ENCODE results near the gene RCN2.

Gene RCN2

GRCh38 chr15:76994971-76995945 is 63.7 kb downstream of the RCN2 start, which contains the start of gene PSTPIP1:
Gene PSTPIP1, plus strand, starts transcription at chr15:76995126. Its CDS starts 448 bp downstream, at chr15:76995574.
- TF ChIP-seq, protein P1, sequence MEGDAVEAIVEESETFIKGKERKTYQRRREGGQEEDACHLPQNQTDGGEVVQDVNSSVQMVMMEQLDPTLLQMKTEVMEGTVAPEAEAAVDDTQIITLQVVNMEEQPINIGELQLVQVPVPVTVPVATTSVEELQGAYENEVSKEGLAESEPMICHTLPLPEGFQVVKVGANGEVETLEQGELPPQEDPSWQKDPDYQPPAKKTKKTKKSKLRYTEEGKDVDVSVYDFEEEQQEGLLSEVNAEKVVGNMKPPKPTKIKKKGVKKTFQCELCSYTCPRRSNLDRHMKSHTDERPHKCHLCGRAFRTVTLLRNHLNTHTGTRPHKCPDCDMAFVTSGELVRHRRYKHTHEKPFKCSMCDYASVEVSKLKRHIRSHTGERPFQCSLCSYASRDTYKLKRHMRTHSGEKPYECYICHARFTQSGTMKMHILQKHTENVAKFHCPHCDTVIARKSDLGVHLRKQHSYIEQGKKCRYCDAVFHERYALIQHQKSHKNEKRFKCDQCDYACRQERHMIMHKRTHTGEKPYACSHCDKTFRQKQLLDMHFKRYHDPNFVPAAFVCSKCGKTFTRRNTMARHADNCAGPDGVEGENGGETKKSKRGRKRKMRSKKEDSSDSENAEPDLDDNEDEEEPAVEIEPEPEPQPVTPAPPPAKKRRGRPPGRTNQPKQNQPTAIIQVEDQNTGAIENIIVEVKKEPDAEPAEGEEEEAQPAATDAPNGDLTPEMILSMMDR (IDR thresholded peaks at IDR 0.05): no peak
- Histone ChIP-seq H3K4me3 (peak within 1 kb of the TSS; percentile 65), H3K27ac (peak within 1 kb of the TSS; percentile 28 to 82)
- no peak for DNase-seq (ENCODE audit: low spot score)

DNA sequence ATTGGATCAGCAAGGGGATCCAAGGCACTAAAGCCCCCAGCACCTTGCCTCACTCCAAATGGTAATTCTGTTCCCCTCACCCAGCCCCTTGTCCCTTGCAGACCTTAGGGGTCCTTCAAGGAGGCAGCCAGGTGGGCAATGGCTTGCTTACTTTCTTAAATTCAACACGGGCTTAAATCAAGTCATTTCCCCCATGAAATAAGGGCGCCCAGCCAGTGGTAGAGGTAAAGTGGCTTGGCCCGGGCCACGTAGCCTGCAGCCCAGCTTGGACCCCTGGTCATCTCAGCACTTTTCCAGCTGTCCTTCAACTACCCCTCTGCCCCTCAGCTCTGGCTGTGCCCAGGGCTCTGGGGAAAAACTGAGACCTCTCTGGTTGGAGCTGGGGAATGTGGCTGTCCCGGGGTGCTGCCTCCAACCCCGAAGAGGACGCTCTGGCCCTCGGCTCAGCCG is 64.6 kb downstream of the RCN2 start:
- DNase-seq (ENCODE audit: low spot score): no peak
- TF ChIP-seq, protein P1 (IDR thresholded peaks at IDR 0.05): no peak
- peak overlapping the region; percentile 28 to 82 for H3K27ac ChIP-seq
- peak overlapping the region; percentile 65 for H3K4me3 ChIP-seq

DNA sequence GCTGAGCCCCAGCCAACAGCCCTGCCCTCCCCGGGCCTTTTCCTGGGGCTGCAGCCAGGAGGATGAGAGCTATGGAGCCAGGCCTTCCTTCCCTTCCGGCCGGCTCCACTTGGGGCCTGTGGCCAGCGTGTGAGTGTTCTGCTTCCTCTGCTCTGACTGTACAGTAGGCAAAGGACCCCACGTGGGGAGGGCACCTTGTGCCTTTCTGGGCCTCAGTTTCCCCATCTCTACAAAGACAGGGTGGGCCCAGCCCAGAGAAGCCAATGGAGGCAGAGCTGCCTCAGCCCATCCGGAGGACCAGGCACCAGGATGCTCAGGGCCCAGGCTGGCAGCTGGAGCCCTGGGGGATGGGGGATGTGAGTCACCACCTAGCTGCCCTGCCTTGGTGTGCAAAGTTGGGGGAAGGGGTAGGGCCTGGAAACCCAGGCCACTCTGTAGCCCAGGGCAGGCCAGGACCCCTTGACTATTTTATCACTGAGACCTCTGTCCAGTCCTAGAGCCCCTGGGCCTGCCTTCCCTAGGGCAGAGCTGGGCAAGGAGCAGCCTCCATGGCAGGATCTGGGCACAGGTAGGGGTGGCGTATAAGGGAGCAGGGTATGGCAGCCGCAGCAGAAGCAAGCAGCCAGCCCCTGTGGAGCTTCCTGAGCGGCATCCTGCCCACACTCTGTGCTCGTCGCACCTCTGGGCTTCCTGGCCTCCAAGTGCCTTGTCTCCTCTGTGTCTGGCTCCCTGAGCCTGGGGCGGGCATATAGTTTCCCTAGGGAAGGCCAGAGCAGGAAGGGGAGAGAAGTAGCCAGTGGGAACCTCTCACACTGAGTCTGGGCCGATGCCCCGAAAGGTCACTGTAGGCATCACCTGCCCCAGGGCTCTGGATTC is 65.2 kb downstream of the RCN2 start:
- Histone ChIP-seq H3K4me3 (peak overlapping the region; percentile 65), H3K27ac (peak overlapping the region in 1 of 2 donors; percentile 82)
- DNase-seq (ENCODE audit: low spot score): no peak
- TF ChIP-seq, protein P1 (IDR thresholded peaks at IDR 0.05): no peak

DNA sequence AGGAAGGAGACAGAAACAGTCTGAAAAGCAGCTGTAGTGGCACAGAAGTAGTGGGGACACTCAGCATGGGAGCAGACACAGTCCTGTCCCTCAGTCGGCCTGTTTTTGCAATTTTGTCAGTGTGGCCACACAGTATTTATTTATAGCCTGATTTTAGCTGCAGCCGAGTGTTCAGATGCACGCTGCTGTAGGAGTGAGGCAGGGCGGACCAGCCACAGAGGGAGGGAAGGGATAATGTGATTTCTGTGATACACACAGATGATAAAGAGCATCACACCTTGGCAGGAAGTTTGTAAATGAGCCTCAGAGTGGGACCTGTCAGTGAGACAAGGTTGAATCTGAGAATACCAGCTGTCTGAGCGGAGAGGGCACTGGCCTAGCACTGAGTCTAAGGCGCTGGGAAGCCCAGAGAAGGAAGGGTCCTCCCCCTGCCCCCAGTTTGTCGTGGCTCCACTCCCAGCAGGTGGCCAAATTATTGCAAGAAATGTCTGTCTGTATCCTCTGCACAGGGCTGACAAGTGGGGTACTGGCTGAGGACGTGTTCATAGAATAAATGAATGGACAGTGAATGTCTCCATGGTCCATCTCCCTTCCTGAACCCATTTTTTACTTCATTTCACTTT is 67.2 kb downstream of the RCN2 start:
- no peak overlapping the region for H3K27ac ChIP-seq
- TF ChIP-seq, protein P1 (IDR thresholded peaks at IDR 0.05): no peak
- no peak for DNase-seq (ENCODE audit: low spot score)
- no peak overlapping the region for H3K4me3 ChIP-seq

DNA sequence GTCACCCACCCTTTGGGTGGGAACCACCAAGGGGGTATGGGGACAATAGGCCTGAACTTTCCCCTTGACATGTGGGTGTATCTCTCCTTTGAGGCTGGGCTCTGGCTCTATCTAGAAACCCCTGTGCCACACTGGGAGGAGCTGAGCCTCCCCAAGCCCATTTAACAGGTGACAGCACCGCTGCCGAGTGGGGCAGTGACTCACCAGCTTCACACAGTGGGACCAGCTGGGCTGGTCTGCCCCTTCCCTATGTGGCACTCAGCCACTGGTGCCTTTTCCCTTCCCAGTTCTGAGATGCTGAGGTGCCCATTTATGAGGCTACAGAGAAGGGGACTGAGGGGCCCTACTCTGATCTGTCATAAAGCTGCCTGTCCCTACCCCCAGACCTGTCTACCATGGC is 68.4 kb downstream of the RCN2 start:
- TF ChIP-seq, protein P1 (IDR thresholded peaks at IDR 0.05): no peak
- no peak overlapping the region for H3K4me3 ChIP-seq
- no peak for DNase-seq (ENCODE audit: low spot score)
- H3K27ac ChIP-seq: no peak overlapping the region

GRCh38 chr15:77001351-77001750 is 69.8 kb downstream of the RCN2 start:
- TF ChIP-seq, protein P1 (IDR thresholded peaks at IDR 0.05): no peak
- H3K4me3 ChIP-seq: no peak overlapping the region
- H3K27ac ChIP-seq: no peak overlapping the region
- DNase-seq (ENCODE audit: low spot score): no peak
